GM12875 (cell line): Measurements from ENCODE around the gene EML5.

Experiments
- H3K4me3 ChIP-seq: one replicate; pipeline ENCODE4 v1.5.1; 2011; ENCODE audit warnings: low read depth, low read length, control low read depth
- TF ChIP-seq, protein P1 (sequence below): IDR thresholded peaks from 2 replicates; pipeline ENCODE4 v1.5.1; 2011; ENCODE audit warnings: low read depth, mild to moderate bottlenecking, control low read depth, inconsistent platforms, low read length, moderate library complexity, borderline replicate concordance; ENCODE audit not compliant: insufficient read depth

EML5 gene

DNA sequence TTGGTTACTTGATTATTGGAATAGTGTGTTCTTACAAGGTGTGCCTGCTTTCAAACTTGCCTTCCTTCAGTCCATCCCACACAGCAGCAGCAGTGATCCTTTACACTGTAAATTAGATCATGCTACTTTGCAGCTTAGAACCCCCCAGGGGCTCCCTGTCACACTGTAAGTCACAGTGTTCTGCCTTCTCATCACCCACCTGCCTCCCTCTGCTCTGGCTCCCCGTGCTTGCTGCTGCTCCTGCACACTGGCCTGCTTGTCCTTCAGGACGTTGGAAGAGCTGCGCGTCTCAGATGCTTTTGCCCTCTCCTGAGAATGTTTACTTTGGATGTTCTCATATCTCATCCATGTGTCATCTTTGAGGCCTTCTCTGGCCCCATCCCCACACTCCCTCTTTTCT, 202.6 kb downstream of the EML5 start:
- TF ChIP-seq, protein P1, sequence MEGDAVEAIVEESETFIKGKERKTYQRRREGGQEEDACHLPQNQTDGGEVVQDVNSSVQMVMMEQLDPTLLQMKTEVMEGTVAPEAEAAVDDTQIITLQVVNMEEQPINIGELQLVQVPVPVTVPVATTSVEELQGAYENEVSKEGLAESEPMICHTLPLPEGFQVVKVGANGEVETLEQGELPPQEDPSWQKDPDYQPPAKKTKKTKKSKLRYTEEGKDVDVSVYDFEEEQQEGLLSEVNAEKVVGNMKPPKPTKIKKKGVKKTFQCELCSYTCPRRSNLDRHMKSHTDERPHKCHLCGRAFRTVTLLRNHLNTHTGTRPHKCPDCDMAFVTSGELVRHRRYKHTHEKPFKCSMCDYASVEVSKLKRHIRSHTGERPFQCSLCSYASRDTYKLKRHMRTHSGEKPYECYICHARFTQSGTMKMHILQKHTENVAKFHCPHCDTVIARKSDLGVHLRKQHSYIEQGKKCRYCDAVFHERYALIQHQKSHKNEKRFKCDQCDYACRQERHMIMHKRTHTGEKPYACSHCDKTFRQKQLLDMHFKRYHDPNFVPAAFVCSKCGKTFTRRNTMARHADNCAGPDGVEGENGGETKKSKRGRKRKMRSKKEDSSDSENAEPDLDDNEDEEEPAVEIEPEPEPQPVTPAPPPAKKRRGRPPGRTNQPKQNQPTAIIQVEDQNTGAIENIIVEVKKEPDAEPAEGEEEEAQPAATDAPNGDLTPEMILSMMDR: no peak
- H3K4me3 ChIP-seq: no peak overlapping the region

DNA sequence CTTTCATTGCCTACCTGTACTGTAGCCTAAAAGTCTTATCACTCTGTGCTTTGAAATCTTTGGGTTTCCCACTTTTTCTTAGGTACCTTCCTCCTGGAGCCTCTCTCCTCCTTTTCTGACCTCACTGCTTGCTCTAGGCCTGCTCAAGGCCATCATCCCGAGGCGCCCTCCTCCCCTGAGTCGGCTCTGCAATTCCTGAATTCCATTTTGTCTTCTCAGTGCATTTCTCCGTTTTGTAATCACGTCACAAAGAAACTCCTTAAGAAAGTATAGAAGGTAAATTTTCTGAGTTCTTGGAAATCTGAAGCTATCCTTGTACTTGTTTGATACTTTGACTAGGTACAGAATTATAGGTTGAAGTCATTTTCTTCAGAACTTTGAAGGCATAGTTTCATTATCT, 204.7 kb downstream of the EML5 start:
- TF ChIP-seq, protein P1: no peak

DNA sequence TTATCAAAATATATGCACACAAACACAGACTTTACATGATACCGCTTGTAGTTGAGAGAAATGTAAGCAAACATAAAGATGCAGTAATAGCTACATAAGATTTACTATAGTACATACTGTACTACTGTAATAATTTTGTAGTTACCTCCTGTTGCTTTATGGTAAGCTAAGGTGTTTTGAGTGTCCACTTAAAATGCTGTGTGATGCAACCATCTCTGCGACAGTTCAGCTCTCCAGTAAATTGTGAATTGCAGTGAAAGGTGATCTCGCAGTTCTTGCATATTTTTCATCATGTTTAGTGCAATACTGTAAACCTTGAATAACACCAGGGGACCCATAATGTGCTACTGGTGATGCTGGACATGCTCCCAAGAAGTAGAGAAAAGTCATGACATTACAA, 208.3 kb downstream of the EML5 start:
- H3K4me3 ChIP-seq: no peak overlapping the region
- TF ChIP-seq, protein P1: no peak

More for the DNA sequence above, 204.7 kb downstream of the EML5 start:
- no peak overlapping the region for H3K4me3 ChIP-seq

DNA sequence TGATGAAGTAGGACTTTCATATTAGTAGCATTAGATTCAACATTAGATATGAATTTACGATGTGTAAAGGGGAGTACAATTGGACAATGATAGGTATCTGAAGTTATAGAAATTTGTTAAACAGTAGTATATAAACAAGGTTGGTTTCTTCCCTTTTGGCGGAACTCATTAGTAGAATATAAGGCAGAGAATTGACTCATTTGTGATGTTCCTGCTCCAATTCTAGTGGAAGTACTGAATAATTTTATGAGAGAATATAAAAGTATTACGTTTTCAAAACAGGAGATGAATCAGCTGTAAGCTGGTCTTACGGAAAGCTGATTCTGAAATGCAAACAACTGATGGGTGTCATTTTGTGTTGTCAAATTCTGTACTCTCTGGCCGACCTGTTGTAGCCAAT, 216.5 kb downstream of the EML5 start:
- H3K4me3 ChIP-seq: no peak overlapping the region
- TF ChIP-seq, protein P1: no peak

DNA sequence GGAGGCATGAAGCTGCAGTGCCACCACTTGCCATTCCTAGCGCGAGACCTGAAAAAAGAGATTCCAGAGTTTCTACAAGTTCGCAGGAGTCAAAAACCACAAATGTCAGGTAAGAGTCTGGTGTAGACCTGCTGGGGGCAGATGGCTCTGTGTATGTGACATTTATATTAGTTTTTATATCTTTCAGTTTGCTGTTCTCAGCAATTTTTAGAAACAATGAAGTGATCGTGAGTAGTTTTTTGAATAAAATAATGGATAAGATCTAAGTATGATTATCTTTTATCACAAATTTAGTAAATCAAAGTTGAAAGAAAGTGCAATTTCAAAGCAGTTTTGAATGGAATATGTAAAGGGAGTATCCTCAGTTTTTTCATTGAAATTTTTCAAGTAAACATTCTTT, 220.6 kb downstream of the EML5 start:
- TF ChIP-seq, protein P1: no peak
- no peak overlapping the region for H3K4me3 ChIP-seq

DNA sequence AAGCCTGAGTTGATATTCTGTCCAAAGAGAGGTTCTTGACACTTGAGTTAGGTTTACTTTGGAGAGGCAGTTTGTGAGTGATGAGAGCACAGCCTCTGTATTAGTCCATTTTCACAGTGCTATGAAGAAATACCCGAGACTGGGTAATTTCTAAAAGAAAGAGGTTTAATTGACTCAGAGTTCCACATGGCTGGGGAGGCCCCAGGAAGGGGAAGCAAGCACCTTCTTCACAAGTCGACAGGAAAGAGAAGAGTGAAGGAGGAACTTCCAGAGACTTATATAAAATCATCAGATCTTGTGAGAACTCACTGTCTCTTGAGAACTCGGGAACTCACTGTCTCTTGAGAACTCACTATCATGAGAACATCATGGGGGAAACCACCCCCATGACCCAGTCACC, 224.6 kb downstream of the EML5 start:
- TF ChIP-seq, protein P1: no peak

DNA sequence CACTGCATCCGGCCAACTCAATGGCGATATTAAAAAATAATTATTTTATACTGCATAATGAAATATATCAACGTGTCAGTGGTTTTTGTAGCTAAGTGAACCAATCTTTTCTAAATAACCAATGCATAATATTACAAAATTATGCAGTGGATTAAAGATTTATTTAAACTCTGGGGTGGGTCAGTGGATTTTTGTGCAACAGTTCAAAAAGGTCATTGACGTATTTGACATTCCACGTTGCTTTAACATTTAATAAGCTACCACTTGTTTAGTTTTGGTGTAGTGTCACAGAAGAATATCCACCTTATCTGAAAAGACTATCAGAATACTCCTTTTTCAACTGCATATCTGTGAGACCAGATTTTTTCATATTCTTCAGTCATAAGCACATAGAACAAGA, 227.3 kb downstream of the EML5 start:
- TF ChIP-seq, protein P1: no peak
- H3K4me3 ChIP-seq: no peak overlapping the region

More for the DNA sequence above, 224.6 kb downstream of the EML5 start:
- H3K4me3 ChIP-seq: no peak overlapping the region
